Gastrocnemius medialis (tissue), 4 donors: ENCODE measurements around the gene LIN7A.

ENCODE experiments used
- CTCF ChIP-seq, 5 experiments: fragments of 450-650 bp in 3 of 5; fragments of 200-600 bp in 2 of 5; sonication (generic) in 2 of 5; IDR thresholded peaks in 4 of 5; conservative IDR thresholded peaks in 1 of 5; 1 replicate in 4 of 5; 2 replicates in 1 of 5; pipeline ENCODE4 v1.5.1; 2016 to 2019; ENCODE audit warnings: antibody characterized with exemption in 5 of 5, mild to moderate bottlenecking in 3 of 5, moderate library complexity in 3 of 5
- POLR2A ChIP-seq, 2 donors: fragments of 450-650 bp; IDR thresholded peaks; one replicate each; pipeline ENCODE4 v1.6.1; 2017; ENCODE audit warnings: antibody characterized with exemption in 2 of 2, mild to moderate bottlenecking in 2 of 2, moderate library complexity in 2 of 2

GRCh38 chr12:80864046-80864735, 73.5 kb downstream of the LIN7A start:
- TF ChIP-seq CTCF (IDR thresholded peaks at IDR 0.05 in 4 of 5, conservative IDR thresholded peaks at IDR 0.05 in 1 of 5) (no peak), POLR2A (IDR thresholded peaks at IDR 0.05) (no peak)
